Upper lobe of left lung (tissue), 6 donors: Measurements from ENCODE around the gene SVEP1. TPM values are rescaled to one million over a fixed set of nuclear protein-coding genes. Genes with fewer than 3 reads are reported as not detected.

ENCODE experiments used
- ATAC-seq, 2 donors: fragments of 200-7000 bp; cut with Tn5 transposase; one replicate each; pipeline ENCODE4 v1.9.1; 2022; ENCODE audit warnings: mild to moderate bottlenecking in 2 of 2, moderate library complexity in 2 of 2; ENCODE audit not compliant: low FRiP score in 2 of 2
- DNase-seq, 2 donors: peaks; one replicate each; pipeline ENCODE4 v3.0.0-alpha.2; 2019 to 2020
- H3K27ac ChIP-seq, 4 donors: fragments of 200-600 bp; sonication (generic); one replicate each; pipeline ENCODE4 v1.5.1; 2016 to 2019
- H3K27me3 ChIP-seq, 4 donors: fragments of 200-600 bp; sonication (generic); one replicate each; pipeline ENCODE4 v1.5.1; 2017 to 2019
- H3K36me3 ChIP-seq, 4 donors: fragments of 200-600 bp; sonication (generic); one replicate each; pipeline ENCODE4 v1.5.1; 2016 to 2019
- H3K4me1 ChIP-seq, 4 donors: fragments of 200-600 bp; sonication (generic); one replicate each; pipeline ENCODE4 v1.5.1; 2018 to 2019
- H3K4me3 ChIP-seq, 4 donors: fragments of 200-600 bp; sonication (generic); one replicate each; pipeline ENCODE4 v1.5.1; 2017 to 2019; ENCODE audit warnings: mild to moderate bottlenecking in 2 of 4, moderate library complexity in 1 of 4
- H3K9me3 ChIP-seq, 4 donors: fragments of 200-600 bp; sonication (generic); one replicate each; pipeline ENCODE4 v1.5.1; 2018 to 2019
- EP300 ChIP-seq, 4 donors: sonication (generic); formaldehyde crosslinking; IDR thresholded peaks; one replicate each; pipeline ENCODE4 v1.5.1; 2017; ENCODE audit warnings: antibody characterized with exemption in 4 of 4, control low read depth in 2 of 4
- POLR2A ChIP-seq, 4 donors: fragments of 450-650 bp; IDR thresholded peaks; one replicate each; pipeline ENCODE4 v1.5.1; 2016 to 2017; ENCODE audit warnings: antibody characterized with exemption in 4 of 4, mild to moderate bottlenecking in 2 of 4
- POLR2AphosphoS5 ChIP-seq, 2 donors: sonication (generic); formaldehyde crosslinking; IDR thresholded peaks; one replicate each; pipeline ENCODE4 v1.5.1; 2017; ENCODE audit warnings: antibody characterized with exemption in 2 of 2
- WGBS, 2 donors: methylation state at CpG; one replicate each; pipeline ENCODE4 v1.1.5; 2017 to 2018; 5-methylcytosine and 5-hydroxymethylcytosine counted together
- total RNA-seq, 6 donors: library from RNA; depleted of rRNA in 4 of 6; stranded (reverse); fragments of >200 nt in 4 of 6; gene quantifications; one replicate each; pipeline versions ENCODE4 v1.1.0 to v1.2.1, GENCODE V29; 2016 to 2021
- TF ChIP-seq, protein P1 (sequence below), 6 experiments: fragments of 450-650 bp in 4 of 6; fragments of 200-600 bp in 2 of 6; sonication (generic) in 2 of 6; IDR thresholded peaks; one replicate each; pipeline ENCODE4 v1.5.1; 2016 to 2019; ENCODE audit warnings: antibody characterized with exemption in 6 of 6
- donor health status: DM: no; HTN: no; CAD: no; lungs with moderate emphysema.
- donor health status: DM: no; HTN: yes; CAD: no; lungs with severe emphysema.

SVEP1 gene
- 10 to 100 TPM; 25.4 to 54.5 (median 33.0) TPM for total RNA-seq

DNA sequence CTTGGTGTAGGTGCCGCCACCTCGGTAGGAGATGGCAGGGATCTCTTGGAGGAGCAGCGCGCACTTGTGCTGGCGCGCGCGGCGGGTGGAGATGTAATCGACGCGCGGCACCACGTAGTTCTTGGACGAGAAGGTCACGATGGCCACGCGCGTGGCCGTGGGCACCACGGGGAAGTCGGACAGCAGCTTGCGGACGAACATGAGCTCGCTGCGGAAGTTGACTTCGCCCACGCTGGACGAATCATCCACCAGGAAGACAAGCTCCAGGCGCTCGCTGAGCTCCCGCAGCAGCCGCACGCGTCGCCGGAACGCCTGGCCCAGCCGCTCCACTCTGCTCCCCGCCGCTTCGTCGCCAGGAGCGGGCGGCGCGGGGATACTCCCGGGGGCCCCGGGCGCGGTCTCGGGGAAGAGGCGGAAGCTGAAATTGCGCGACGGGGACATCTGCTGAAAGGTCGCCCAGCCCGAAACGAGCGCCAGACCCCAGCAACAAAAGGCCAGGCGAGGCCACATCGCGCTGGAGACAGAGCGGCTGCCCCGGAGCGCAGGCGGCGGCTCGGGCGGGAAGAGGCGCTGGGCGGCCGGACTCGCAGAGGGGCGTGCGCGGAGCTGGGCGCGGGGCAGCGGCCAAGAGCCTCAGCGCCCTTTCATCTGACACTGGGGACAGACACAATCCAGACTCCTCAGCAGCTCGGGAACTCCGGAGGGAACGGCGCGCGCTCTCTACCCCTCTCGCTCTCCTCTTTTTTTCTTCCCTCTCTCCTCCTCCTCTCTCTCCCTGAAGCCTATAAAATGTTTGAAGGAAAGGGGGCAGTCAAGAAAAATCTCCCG lies at the start of gene SVEP1:
Gene SVEP1, minus strand, starts transcription at position 708 of the 828 bp plus-strand sequence. Its CDS starts 198 bp downstream, at position 510.
- ATAC-seq (peak; percentile 46 to 81), DNase-seq (peak; percentile 27 to 90)
- Histone ChIP-seq H3K4me3 (peak within 1 kb of the TSS; percentile 22 to 51 (median 46)), H3K4me1 (peaks cover 0 to 13% (median 6%) of the 10 kb centered on the region in 4 donors), H3K27me3 (peaks cover 0 to 9% (median 3%) of the 10 kb centered on the region in 4 donors), H3K27ac (peak within 1 kb of the TSS; percentile 65 to 80 (median 72)), H3K36me3 (no peaks in the 10 kb centered on the region), H3K9me3 (no peaks in the 10 kb centered on the region)
- TF ChIP-seq POLR2AphosphoS5 (IDR thresholded peaks at IDR 0.05) (no peak), POLR2A (IDR thresholded peaks at IDR 0.05) (no peak), EP300 (IDR thresholded peaks at IDR 0.05) (no peak)
- TF ChIP-seq, protein P1, sequence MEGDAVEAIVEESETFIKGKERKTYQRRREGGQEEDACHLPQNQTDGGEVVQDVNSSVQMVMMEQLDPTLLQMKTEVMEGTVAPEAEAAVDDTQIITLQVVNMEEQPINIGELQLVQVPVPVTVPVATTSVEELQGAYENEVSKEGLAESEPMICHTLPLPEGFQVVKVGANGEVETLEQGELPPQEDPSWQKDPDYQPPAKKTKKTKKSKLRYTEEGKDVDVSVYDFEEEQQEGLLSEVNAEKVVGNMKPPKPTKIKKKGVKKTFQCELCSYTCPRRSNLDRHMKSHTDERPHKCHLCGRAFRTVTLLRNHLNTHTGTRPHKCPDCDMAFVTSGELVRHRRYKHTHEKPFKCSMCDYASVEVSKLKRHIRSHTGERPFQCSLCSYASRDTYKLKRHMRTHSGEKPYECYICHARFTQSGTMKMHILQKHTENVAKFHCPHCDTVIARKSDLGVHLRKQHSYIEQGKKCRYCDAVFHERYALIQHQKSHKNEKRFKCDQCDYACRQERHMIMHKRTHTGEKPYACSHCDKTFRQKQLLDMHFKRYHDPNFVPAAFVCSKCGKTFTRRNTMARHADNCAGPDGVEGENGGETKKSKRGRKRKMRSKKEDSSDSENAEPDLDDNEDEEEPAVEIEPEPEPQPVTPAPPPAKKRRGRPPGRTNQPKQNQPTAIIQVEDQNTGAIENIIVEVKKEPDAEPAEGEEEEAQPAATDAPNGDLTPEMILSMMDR (IDR thresholded peaks at IDR 0.05), result no peak
- WGBS, 2 donors, result 1 to 5% methylated on average over 9 to 43 of the region's 89 CpGs

DNA sequence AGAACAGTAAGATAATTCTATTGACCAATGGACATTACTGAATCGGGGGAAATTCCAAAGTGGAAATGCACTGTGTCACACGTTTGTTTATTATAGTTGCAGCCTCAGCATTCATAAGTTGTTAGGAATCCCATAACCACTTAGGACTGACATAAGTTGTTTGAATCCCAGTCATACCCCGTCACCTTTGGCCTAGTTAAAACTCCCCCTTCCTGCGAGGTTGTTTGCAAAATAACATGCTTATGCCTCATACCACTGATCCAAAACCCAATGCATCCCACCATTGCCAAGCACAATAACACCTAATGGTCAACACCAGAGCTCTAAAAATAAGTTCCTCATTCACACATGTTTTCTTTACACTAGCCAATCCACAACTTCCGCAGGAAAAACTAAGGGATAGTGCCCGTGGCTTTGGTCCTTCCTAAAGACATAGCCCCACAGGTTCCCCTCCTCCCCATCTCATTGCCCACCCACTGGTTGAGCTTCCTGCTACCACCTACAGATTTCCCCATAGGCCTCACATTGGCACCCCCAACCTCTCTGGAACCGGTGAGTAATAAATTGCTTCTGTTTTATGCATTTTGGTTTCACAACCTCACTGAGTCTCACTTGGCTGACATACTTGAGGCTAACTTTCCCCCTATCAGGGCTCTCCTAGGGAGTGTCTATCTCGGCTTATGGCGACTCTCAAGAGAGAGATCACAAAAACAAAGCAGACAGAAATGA lies 46.7 kb upstream of the SVEP1 start:
- Histone ChIP-seq H3K9me3 (peaks cover 0 to 4% (median 0%) of the 10 kb centered on the region in 4 donors), H3K4me3 (no peak overlapping the region), H3K27ac (no peak overlapping the region), H3K4me1 (no peaks in the 10 kb centered on the region), H3K27me3 (no peaks in the 10 kb centered on the region), H3K36me3 (no peaks in the 10 kb centered on the region)
- DNase-seq (no peak), ATAC-seq (peak in 1 of 2 donors; percentile 35)
- 63 to 64% methylated on average over 9 of the region's 9 CpGs for WGBS, 2 donors
- TF ChIP-seq POLR2AphosphoS5 (IDR thresholded peaks at IDR 0.05) (no peak), POLR2A (IDR thresholded peaks at IDR 0.05) (no peak), EP300 (IDR thresholded peaks at IDR 0.05) (no peak)
- TF ChIP-seq, protein P1 (IDR thresholded peaks at IDR 0.05), result no peak

DNA sequence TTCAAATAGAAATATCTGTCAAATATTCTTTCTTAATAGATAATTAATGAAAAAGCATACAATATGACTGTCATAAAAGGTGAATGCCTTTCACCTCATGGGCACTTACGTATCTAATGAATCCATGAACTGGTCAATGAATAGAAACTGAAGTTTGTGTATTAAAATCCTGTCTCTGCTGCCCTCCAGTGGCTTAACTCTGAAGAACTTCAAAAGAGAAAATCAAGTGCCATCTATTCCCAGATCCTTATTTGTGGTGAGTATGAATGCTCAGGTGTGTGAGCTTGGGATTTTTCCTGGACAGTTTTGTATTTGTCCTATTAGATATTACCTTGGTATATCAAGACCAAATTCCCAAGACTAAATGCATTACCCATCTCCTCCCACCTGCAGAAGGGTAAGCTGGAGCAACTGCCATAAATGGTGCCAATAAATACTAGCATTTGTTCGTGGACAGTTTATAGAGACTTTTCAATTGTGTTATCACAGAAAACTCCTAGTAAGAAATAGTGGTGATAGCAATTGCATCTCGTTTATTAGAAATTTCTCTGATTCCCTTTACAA lies 44.0 kb upstream of the SVEP1 start:
- no peak overlapping the region for H3K4me3 ChIP-seq
- H3K27ac ChIP-seq, result no peak overlapping the region
- TF ChIP-seq, protein P1 (IDR thresholded peaks at IDR 0.05), result peak; percentile 40 to 76 (median 52)
- TF ChIP-seq EP300 (IDR thresholded peaks at IDR 0.05) (no peak), POLR2AphosphoS5 (IDR thresholded peaks at IDR 0.05) (no peak)
- H3K9me3 ChIP-seq, result no peaks in the 10 kb centered on the region
- H3K36me3 ChIP-seq, result no peaks in the 10 kb centered on the region
- no peaks in the 10 kb centered on the region for H3K4me1 ChIP-seq
- no peaks in the 10 kb centered on the region for H3K27me3 ChIP-seq
- DNase-seq (no peak), ATAC-seq (peak in 1 of 2 donors; percentile 73)
- 25 to 28% methylated on average over 3 of the region's 3 CpGs for WGBS, 2 donors

DNA sequence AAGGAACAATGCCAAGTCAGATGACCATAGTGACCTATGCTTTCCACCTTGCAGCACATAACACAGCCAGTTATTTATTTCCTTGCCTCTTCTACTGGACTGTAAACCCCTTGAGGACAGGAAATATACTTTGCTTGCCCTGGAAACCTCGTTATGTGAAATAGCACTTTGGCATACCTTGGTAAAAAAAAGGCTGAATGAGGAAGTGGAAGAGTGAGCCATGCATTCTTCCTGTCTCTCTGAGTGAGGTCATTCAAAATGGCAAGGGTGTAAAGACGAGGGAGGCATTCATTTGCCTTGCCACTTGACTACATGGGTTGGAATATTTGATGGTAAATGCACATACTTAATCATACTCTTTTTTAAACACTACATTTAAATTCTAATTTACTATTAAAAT lies 42.8 kb upstream of the SVEP1 start:
- Histone ChIP-seq H3K9me3 (no peaks in the 10 kb centered on the region), H3K27ac (no peak overlapping the region), H3K27me3 (no peaks in the 10 kb centered on the region), H3K4me1 (no peaks in the 10 kb centered on the region), H3K4me3 (no peak overlapping the region), H3K36me3 (no peaks in the 10 kb centered on the region)
- 48 to 55% methylated on average over 2 of the region's 2 CpGs for WGBS, 2 donors
- no peak for ATAC-seq
- DNase-seq, result no peak
- no peak for TF ChIP-seq POLR2AphosphoS5 (IDR thresholded peaks at IDR 0.05)
- TF ChIP-seq POLR2A (IDR thresholded peaks at IDR 0.05), result no peak
- TF ChIP-seq, protein P1 (IDR thresholded peaks at IDR 0.05), result no peak
- TF ChIP-seq EP300 (IDR thresholded peaks at IDR 0.05), result no peak
